Ascending aorta (tissue), 2 donors: ENCODE data around the gene CTSE. TPM values are rescaled to one million over a fixed set of nuclear protein-coding genes. Genes with fewer than 3 reads are reported as not detected.
A peak's percentile ranks its signal among the peaks of the same experiment; 100 is the strongest.

Experiments used
- DNase-seq, 2 donors: peaks; one replicate each; pipeline ENCODE4 v3.0.0-alpha.2; 2019; ENCODE audit warnings: low spot score in 2 of 2
- H3K27ac ChIP-seq, 2 donors: fragments of 200-600 bp; sonication (generic); one replicate each; pipeline ENCODE4 v1.5.1; 2016 to 2017; ENCODE audit warnings: mild to moderate bottlenecking in 1 of 2
- H3K27me3 ChIP-seq: fragments of 200-600 bp; sonication (generic); one replicate; pipeline ENCODE4 v1.5.1; 2017
- H3K36me3 ChIP-seq, 2 donors: fragments of 200-600 bp; sonication (generic); one replicate each; pipeline ENCODE4 v1.5.1; 2016
- H3K4me1 ChIP-seq, 2 donors: fragments of 200-600 bp; sonication (generic); one replicate each; pipeline ENCODE4 v1.5.1; 2016 to 2017; ENCODE audit warnings: mild to moderate bottlenecking in 1 of 2
- H3K4me3 ChIP-seq, 2 donors: fragments of 200-600 bp; sonication (generic); one replicate each; pipeline ENCODE4 v1.5.1; 2016 to 2017; ENCODE audit warnings: mild to moderate bottlenecking in 1 of 2
- H3K9me3 ChIP-seq, 2 donors: fragments of 200-600 bp; sonication (generic); one replicate each; pipeline ENCODE4 v1.5.1; 2016
- CTCF ChIP-seq, 3 experiments: fragments of 200-600 bp in 2 of 3; fragments of 450-650 bp in 1 of 3; sonication (generic) in 2 of 3; IDR thresholded peaks; one replicate each; pipeline ENCODE4 v1.5.1; 2016 to 2019; ENCODE audit warnings: antibody characterized with exemption in 3 of 3, mild to moderate bottlenecking in 1 of 3, moderate library complexity in 1 of 3
- intact Hi-C: fragments of 100-400 bp; cut with DNase I; formaldehyde crosslinking; loops from one replicate; pipeline ENCODE4 v1.15.1; 2023
- total RNA-seq: library from RNA; depleted of rRNA; stranded (reverse); fragments of >200 nt; gene quantifications from one replicate; pipeline ENCODE4 v1.1.0, GENCODE V29; 2016

CTSE gene
- total RNA-seq, 1 donor from 2014 or later = not detected

GRCh38 chr1:205980237-205980870 is 43.3 kb downstream of the CTSE start:
- Histone ChIP-seq H3K4me1 (peaks cover 0 to 6% of the 10 kb centered on the region in 2 donors), H3K36me3 (no peaks in the 10 kb centered on the region), H3K27ac (no peak overlapping the region), H3K9me3 (no peaks in the 10 kb centered on the region), H3K4me3 (no peak overlapping the region), H3K27me3 (no peaks in the 10 kb centered on the region)
- intact Hi-C loops = no loop called here
- TF ChIP-seq CTCF (IDR thresholded peaks at IDR 0.05) = no peak
- no peak for DNase-seq

DNA sequence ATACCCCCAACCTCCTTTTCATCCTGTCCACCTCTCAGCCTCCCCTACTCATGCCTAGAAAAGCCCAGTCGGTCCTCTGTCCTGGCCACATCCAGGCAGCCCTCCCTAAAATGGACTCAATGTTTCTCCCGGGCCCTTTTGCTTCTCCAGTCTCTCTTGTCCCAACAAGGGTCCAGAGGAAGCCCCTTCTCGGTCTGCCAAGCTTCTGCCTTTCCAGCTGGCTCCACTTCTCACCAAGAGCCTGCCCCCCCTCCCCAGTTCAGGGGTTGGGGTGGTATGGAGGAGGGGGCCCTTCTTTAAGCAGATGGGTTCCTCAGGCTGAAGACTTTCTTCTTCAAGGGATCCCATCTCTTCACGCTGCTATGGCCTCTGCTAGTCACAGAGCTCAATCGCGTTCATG is 44.4 kb downstream of the CTSE start:
- H3K4me3 ChIP-seq = no peak overlapping the region
- H3K36me3 ChIP-seq = no peaks in the 10 kb centered on the region
- DNase-seq = no peak
- no peaks in the 10 kb centered on the region for H3K27me3 ChIP-seq
- intact Hi-C loops = loop anchor here (5.0 kb wide), 2 partner anchors 167 to 322 kb away; partner anchors contain the start of gene SLC41A1
- peaks cover 0 to 7% of the 10 kb centered on the region in 2 donors for H3K4me1 ChIP-seq
- H3K9me3 ChIP-seq = no peaks in the 10 kb centered on the region
- no peak for TF ChIP-seq CTCF (IDR thresholded peaks at IDR 0.05)
- no peak overlapping the region for H3K27ac ChIP-seq

GRCh38 chr1:205978676-205979075 is 45.0 kb downstream of the CTSE start:
- no peaks in the 10 kb centered on the region for H3K9me3 ChIP-seq

GRCh38 chr1:205977402-205978014 is 46.2 kb downstream of the CTSE start:
- peak; percentile 90 to 97 (median 93) for TF ChIP-seq CTCF (IDR thresholded peaks at IDR 0.05)
- no peaks in the 10 kb centered on the region for H3K36me3 ChIP-seq
- H3K4me3 ChIP-seq = no peak overlapping the region
- no peaks in the 10 kb centered on the region for H3K27me3 ChIP-seq
- H3K9me3 ChIP-seq = no peaks in the 10 kb centered on the region
- H3K27ac ChIP-seq = no peak overlapping the region
- H3K4me1 ChIP-seq = peaks cover 0 to 7% of the 10 kb centered on the region in 2 donors
- peak in 1 of 2 donors; percentile 75 for DNase-seq
- intact Hi-C loops = loop anchor here (1.0 to 5.0 kb wide), 4 partner anchors 58 to 320 kb away; partner anchors contain the start of gene SLC41A1

More at GRCh38 chr1:205978676-205979075, 45.0 kb downstream of the CTSE start:
- Histone ChIP-seq H3K36me3 (no peaks in the 10 kb centered on the region), H3K27me3 (no peaks in the 10 kb centered on the region), H3K27ac (no peak overlapping the region), H3K4me3 (no peak overlapping the region), H3K4me1 (peaks cover 0 to 7% of the 10 kb centered on the region in 2 donors)
- TF ChIP-seq CTCF (IDR thresholded peaks at IDR 0.05) = no peak
- no peak for DNase-seq
- intact Hi-C loops = loop anchor here (5.0 kb wide), 2 partner anchors 166 to 321 kb away; partner anchors contain the start of gene SLC41A1

DNA sequence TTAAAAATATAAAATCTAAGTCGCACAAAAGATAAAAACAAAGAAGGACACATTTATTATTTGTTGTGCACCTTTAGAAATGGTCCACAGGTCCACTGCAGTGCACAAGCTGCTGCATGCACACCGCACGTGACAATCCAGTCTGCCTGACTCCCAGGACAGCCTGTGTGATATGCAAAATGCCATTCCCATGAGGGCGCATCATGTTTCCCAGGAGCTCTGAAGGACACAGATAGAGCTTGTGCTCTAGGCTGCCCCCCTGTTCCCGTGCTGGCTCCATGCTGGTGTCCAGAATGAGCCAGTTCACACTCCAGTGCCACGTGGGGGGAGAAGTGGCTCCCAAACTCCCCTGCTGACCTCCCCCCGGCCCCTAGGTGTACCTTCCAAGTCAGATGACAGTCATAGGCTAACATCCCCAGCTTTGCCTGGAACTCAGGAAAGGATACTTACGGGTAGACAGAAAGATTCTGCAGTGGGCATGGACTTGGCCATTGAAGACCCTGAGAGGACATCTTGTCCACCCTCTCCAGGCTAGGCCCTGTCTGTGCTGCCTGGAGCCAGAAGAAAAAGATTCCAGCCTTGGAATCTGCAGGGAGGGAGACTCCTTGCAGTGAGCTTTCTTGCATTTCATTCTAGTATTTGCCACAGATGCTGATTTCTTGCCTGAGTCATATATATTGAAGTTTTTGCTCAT is 46.8 kb downstream of the CTSE start:
- Histone ChIP-seq H3K36me3 (no peaks in the 10 kb centered on the region), H3K4me1 (peaks cover 0 to 7% of the 10 kb centered on the region in 2 donors), H3K27ac (no peak overlapping the region), H3K27me3 (no peaks in the 10 kb centered on the region), H3K4me3 (no peak overlapping the region), H3K9me3 (no peaks in the 10 kb centered on the region)
- no peak for TF ChIP-seq CTCF (IDR thresholded peaks at IDR 0.05)
- DNase-seq = no peak
- intact Hi-C loops = loop anchor here (1.0 to 5.0 kb wide), 4 partner anchors 58 to 320 kb away; partner anchors contain the start of gene SLC41A1
